SK-N-SH (cell line): ENCODE measurements around the gene MAPK4. TPM values are rescaled to one million over a fixed set of nuclear protein-coding genes. Genes with fewer than 3 reads are reported as not detected.

ENCODE experiments used
- CTCF ChIA-PET: fragments of 300-600, 350-600 bp; formaldehyde crosslinking; extraction: SDS; loops from one replicate; lab custom pipeline; 2021; lab: Yijun Ruan, JAX
- POLR2A ChIA-PET: fragments of 350-600 bp; sonication (Branson Sonifier 250); formaldehyde crosslinking; extraction: SDS; loops from one replicate; lab custom pipeline; 2020; ENCODE audit warnings: antibody characterized with exemption, inconsistent platforms; lab: Yijun Ruan, JAX
- DNase-seq: peaks from one replicate; pipeline ENCODE4 v3.0.0; 2012
- H2AFZ ChIP-seq: fragments of 200-600 bp; sonication (generic); 2 replicates; pipeline ENCODE4 v1.8.1; 2016; ENCODE audit warnings: antibody characterized with exemption, mild to moderate bottlenecking, low read depth
- H3F3A ChIP-seq: fragments of 200-600 bp; sonication (generic); replicated peaks from 2 replicates; pipeline ENCODE3; 2016; ENCODE audit warnings: antibody characterized with exemption, mild to moderate bottlenecking; ENCODE audit not compliant: insufficient read depth
- H3K27ac ChIP-seq, 2 experiments: fragments of 200-500 bp in 1 of 2; fragments of 200-600 bp in 1 of 2; sonication (Bioruptor generic) in 1 of 2; sonication (generic), shearing (Covaris generic) in 1 of 2; 2 replicates each; pipeline versions ENCODE4 v1.5.1 to v1.6.1; 2014 to 2016; ENCODE audit warnings: low read depth in 2 of 2, inconsistent platforms in 1 of 2, low read length in 1 of 2, mild to moderate bottlenecking in 1 of 2, mixed read lengths in 1 of 2
- H3K27me3 ChIP-seq: fragments of 200-600 bp; sonication (generic), shearing (Covaris generic); 2 replicates; pipeline ENCODE4 v1.6.1; 2016; ENCODE audit warnings: mixed run types; ENCODE audit not compliant: insufficient read depth
- H3K36me3 ChIP-seq, 2 experiments: fragments of 200-500 bp in 1 of 2; fragments of 200-600 bp in 1 of 2; sonication (Bioruptor generic) in 1 of 2; sonication (generic) in 1 of 2; replicated peaks in 1 of 2; 2 replicates each; pipeline versions ENCODE3 to v1.5.1; 2014 to 2016; ENCODE audit warnings: low read length in 1 of 2, mild to moderate bottlenecking in 1 of 2; ENCODE audit not compliant: insufficient read depth in 2 of 2, control insufficient read depth in 1 of 2
- H3K4me1 ChIP-seq, 2 experiments: fragments of 200-500 bp in 1 of 2; fragments of 200-600 bp in 1 of 2; sonication (Bioruptor generic) in 1 of 2; sonication (generic), shearing (Covaris generic) in 1 of 2; 2 replicates each; pipeline versions ENCODE4 v1.5.1 to v1.6.1; 2014 to 2016; ENCODE audit warnings: low read depth in 1 of 2, low read length in 1 of 2, mixed run types in 1 of 2; ENCODE audit not compliant: insufficient read depth in 2 of 2, control insufficient read depth in 1 of 2
- H3K4me2 ChIP-seq: fragments of 200-600 bp; sonication (generic), shearing (Covaris generic); 2 replicates; pipeline ENCODE4 v1.6.1; 2017; ENCODE audit warnings: mixed run types
- H3K4me3 ChIP-seq, 2 experiments: fragments of 200-500 bp in 1 of 2; fragments of 200-600 bp in 1 of 2; sonication (Bioruptor generic) in 1 of 2; sonication (generic), shearing (Covaris generic) in 1 of 2; 2 replicates each; pipeline versions ENCODE4 v1.5.1 to v1.8.1; 2014 to 2016; ENCODE audit warnings: low read depth in 2 of 2, inconsistent platforms in 1 of 2, low read length in 1 of 2, mild to moderate bottlenecking in 1 of 2, mixed read lengths in 1 of 2, moderate library complexity in 1 of 2
- H3K79me2 ChIP-seq: fragments of 200-600 bp; sonication (generic); 2 replicates; pipeline ENCODE4 v1.8.1; 2017; ENCODE audit warnings: mild to moderate bottlenecking; ENCODE audit not compliant: insufficient read depth
- H3K9ac ChIP-seq: fragments of 200-600 bp; sonication (generic); 2 replicates; pipeline ENCODE4 v1.6.1; 2017; ENCODE audit warnings: mixed run types
- H3K9me2 ChIP-seq: fragments of 200-600 bp; sonication (generic); 2 replicates; pipeline ENCODE4 v1.6.1; 2017; ENCODE audit warnings: mixed run types
- H3K9me3 ChIP-seq: fragments of 200-600 bp; sonication (generic); 2 replicates; pipeline ENCODE4 v1.6.1; 2017; ENCODE audit warnings: mixed run types, mild to moderate bottlenecking, moderate library complexity
- H4K20me1 ChIP-seq: fragments of 200-600 bp; sonication (generic); 2 replicates; pipeline ENCODE4 v1.6.1; 2017; ENCODE audit warnings: mild to moderate bottlenecking, mixed run types; ENCODE audit not compliant: insufficient read depth
- CHD2 ChIP-seq: fragments of 150-350 bp; IDR thresholded peaks from 2 replicates; pipeline ENCODE4 v1.6.1; 2018; ENCODE audit warnings: low read length; ENCODE audit not compliant: partially characterized antibody
- CTCF ChIP-seq: fragments of 200-600 bp; sonication (generic); IDR thresholded peaks from 2 replicates; pipeline ENCODE4 v1.6.1; 2017; ENCODE audit warnings: antibody characterized with exemption, mild to moderate bottlenecking, moderate library complexity
- EP300 ChIP-seq, 2 experiments: IDR thresholded peaks; 2 replicates each; pipeline versions ENCODE4 v1.4.0 to v1.6.1; 2012; ENCODE audit warnings: borderline replicate concordance in 1 of 2, low read depth in 1 of 2, low read length in 1 of 2
- EZH2phosphoT487 ChIP-seq: fragments of 200-600 bp; sonication (generic); IDR thresholded peaks from 2 replicates; pipeline ENCODE4 v1.6.1; 2017; ENCODE audit warnings: low read depth, mixed run types, mild to moderate bottlenecking, antibody characterized with exemption, moderate library complexity, borderline replicate concordance
- FOSL2 ChIP-seq: IDR thresholded peaks from 2 replicates; pipeline ENCODE4 v1.4.0; 2012; ENCODE audit warnings: low read depth, mild to moderate bottlenecking, moderate library complexity, borderline replicate concordance
- GABPA ChIP-seq: IDR thresholded peaks from 2 replicates; pipeline ENCODE4 v1.4.0; 2012; ENCODE audit warnings: low read depth, mild to moderate bottlenecking
- JUND ChIP-seq: IDR thresholded peaks from 2 replicates; pipeline ENCODE4 v1.4.0; 2012
- MEF2A ChIP-seq: IDR thresholded peaks from 2 replicates; pipeline ENCODE4 v1.4.0; 2012; ENCODE audit warnings: low read depth, borderline replicate concordance
- MXI1 ChIP-seq: IDR thresholded peaks from 2 replicates; pipeline ENCODE4 v1.6.1; 2012; ENCODE audit warnings: mild to moderate bottlenecking, low read depth, low read length, improper control_type of control experiment
- NFIC ChIP-seq: IDR thresholded peaks from 2 replicates; pipeline ENCODE4 v1.4.0; 2012; ENCODE audit warnings: borderline replicate concordance
- NRF1 ChIP-seq: IDR thresholded peaks from 2 replicates; pipeline ENCODE4 v1.6.1; 2012; ENCODE audit warnings: low read depth, mild to moderate bottlenecking, low read length
- POLR2AphosphoS5 ChIP-seq: IDR thresholded peaks from 2 replicates; pipeline ENCODE4 v1.6.1; 2012; ENCODE audit warnings: low read depth, low read length
- RCOR1 ChIP-seq: fragments of 150-350 bp; IDR thresholded peaks from 2 replicates; pipeline ENCODE4 v1.6.1; 2017; ENCODE audit warnings: antibody characterized with exemption, low read length
- REST ChIP-seq: IDR thresholded peaks from 2 replicates; pipeline ENCODE4 v1.6.1; 2012; ENCODE audit warnings: mild to moderate bottlenecking, low read depth, low read length, moderate library complexity
- RXRA ChIP-seq: IDR thresholded peaks from 2 replicates; pipeline ENCODE4 v1.4.0; 2012; ENCODE audit warnings: low read depth, mild to moderate bottlenecking, borderline replicate concordance
- TAF1 ChIP-seq: IDR thresholded peaks from 2 replicates; pipeline ENCODE4 v1.6.1; 2012; ENCODE audit warnings: low read depth, mild to moderate bottlenecking, low read length, moderate library complexity, borderline replicate concordance
- TCF12 ChIP-seq: IDR thresholded peaks from 2 replicates; pipeline ENCODE4 v1.4.0; 2012
- USF2 ChIP-seq: fragments of 150-350 bp; IDR thresholded peaks from 2 replicates; pipeline ENCODE4 v1.6.1; 2017; ENCODE audit warnings: antibody characterized with exemption, low read length, low read depth, borderline replicate concordance
- YY1 ChIP-seq: IDR thresholded peaks from 2 replicates; pipeline ENCODE4 v1.4.0; 2012; ENCODE audit warnings: low read depth, mild to moderate bottlenecking
- WGBS: methylation state at CpG from one replicate; pipeline ENCODE4 v1.1.6; 2017; ENCODE audit warnings: low lambda C conversion rate; 5-methylcytosine and 5-hydroxymethylcytosine counted together
- polyA plus RNA-seq, 3 experiments: library from polyadenylated mRNA; depleted of rRNA; stranded (reverse); fragments of >200 nt; gene quantifications; 2 replicates each; pipeline ENCODE4 v1.2.3, GENCODE V29; 2012
- TF ChIP-seq, protein P1 (sequence below): IDR thresholded peaks from 2 replicates; pipeline ENCODE4 v1.4.0; 2012; ENCODE audit warnings: low read depth
- TF ChIP-seq, protein P2 (sequence below): fragments of 150-350 bp; IDR thresholded peaks from 2 replicates; pipeline ENCODE4 v1.6.1; 2016; ENCODE audit warnings: mild to moderate bottlenecking, low read depth, low read length

Gene MAPK4
- polyA plus RNA-seq, 1 of the 3 experiments (the other 2 are of a cell fraction), result 0.02 TPM

GRCh38 chr18:50679056-50679455 lies 119.2 kb downstream of the MAPK4 start:
- no peak overlapping the region for H2AFZ ChIP-seq
- no peaks in the 10 kb centered on the region for H3K9me3 ChIP-seq
- CTCF ChIA-PET, result no interaction called here
- no peaks in the 10 kb centered on the region for H3K79me2 ChIP-seq
- no peak overlapping the region for H3K4me3 ChIP-seq
- WGBS, result 43% methylated on average over 5 of the region's 5 CpGs
- H3K27me3 ChIP-seq, result no peaks in the 10 kb centered on the region
- H3K36me3 ChIP-seq, result no peaks in the 10 kb centered on the region
- H3K4me2 ChIP-seq, result no peak overlapping the region
- H3K4me1 ChIP-seq, result no peaks in the 10 kb centered on the region; a peak in 1 of 4 replicates
- DNase-seq, result no peak
- POLR2A ChIA-PET, result no interaction called here
- H3K27ac ChIP-seq, result no peak overlapping the region
- no peaks in the 10 kb centered on the region for H4K20me1 ChIP-seq
- no peaks in the 10 kb centered on the region for H3K9me2 ChIP-seq
- no peak overlapping the region for H3K9ac ChIP-seq
- H3F3A ChIP-seq, result no peaks in the 10 kb centered on the region
- TF ChIP-seq MEF2A (no peak), RCOR1 (no peak), MXI1 (no peak), CHD2 (no peak), FOSL2 (no peak), POLR2AphosphoS5 (no peak), GABPA (no peak), TCF12 (no peak), RXRA (no peak), TAF1 (no peak), USF2 (no peak)

GRCh38 chr18:50679656-50680055 lies 119.8 kb downstream of the MAPK4 start:
- Histone ChIP-seq H3K9ac (no peak overlapping the region), H2AFZ (no peak overlapping the region), H3K4me2 (no peak overlapping the region), H3K9me2 (no peaks in the 10 kb centered on the region), H4K20me1 (no peaks in the 10 kb centered on the region), H3K4me1 (no peaks in the 10 kb centered on the region; a peak in 1 of 4 replicates), H3K4me3 (no peak overlapping the region), H3F3A (no peaks in the 10 kb centered on the region), H3K36me3 (no peaks in the 10 kb centered on the region), H3K9me3 (no peaks in the 10 kb centered on the region), H3K79me2 (no peaks in the 10 kb centered on the region), H3K27me3 (no peaks in the 10 kb centered on the region), H3K27ac (no peak overlapping the region)
- ChIA-PET CTCF (no interaction called here), POLR2A (no interaction called here)
- DNase-seq, result no peak
- 64% methylated on average over 5 of the region's 10 CpGs for WGBS
- TF ChIP-seq CTCF (no peak), YY1 (no peak), MEF2A (no peak), EZH2phosphoT487 (no peak), REST (no peak), NFIC (no peak), EP300 (IDR thresholded peaks at IDR 0.05; ENCODE audit: borderline replicate concordance in 1 of 2, low read depth in 1 of 2, low read length in 1 of 2) (no peak), USF2 (no peak), RCOR1 (no peak), JUND (no peak), TCF12 (no peak), NRF1 (no peak)
- TF ChIP-seq, protein P1, sequence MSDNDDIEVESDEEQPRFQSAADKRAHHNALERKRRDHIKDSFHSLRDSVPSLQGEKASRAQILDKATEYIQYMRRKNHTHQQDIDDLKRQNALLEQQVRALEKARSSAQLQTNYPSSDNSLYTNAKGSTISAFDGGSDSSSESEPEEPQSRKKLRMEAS, result no peak
- TF ChIP-seq, protein P2, sequence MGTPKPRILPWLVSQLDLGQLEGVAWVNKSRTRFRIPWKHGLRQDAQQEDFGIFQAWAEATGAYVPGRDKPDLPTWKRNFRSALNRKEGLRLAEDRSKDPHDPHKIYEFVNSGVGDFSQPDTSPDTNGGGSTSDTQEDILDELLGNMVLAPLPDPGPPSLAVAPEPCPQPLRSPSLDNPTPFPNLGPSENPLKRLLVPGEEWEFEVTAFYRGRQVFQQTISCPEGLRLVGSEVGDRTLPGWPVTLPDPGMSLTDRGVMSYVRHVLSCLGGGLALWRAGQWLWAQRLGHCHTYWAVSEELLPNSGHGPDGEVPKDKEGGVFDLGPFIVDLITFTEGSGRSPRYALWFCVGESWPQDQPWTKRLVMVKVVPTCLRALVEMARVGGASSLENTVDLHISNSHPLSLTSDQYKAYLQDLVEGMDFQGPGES, result no peak
